Measurements from ENCODE around the gene ST6GALNAC4.

Gene ST6GALNAC4

GRCh38 chr9:127909839-127910273 is 7.0 kb downstream of the ST6GALNAC4 start:
- H3K27ac ChIP-seq (ENCODE audit: low read length) = no peak overlapping the region
- no peaks in the 10 kb centered on the region for H3K9me3 ChIP-seq (ENCODE audit: control insufficient read depth in 2 of 2, low read length in 2 of 2)
- peaks cover 14 to 18% of the 10 kb centered on the region in 2 donors for H3K36me3 ChIP-seq (ENCODE audit: control insufficient read depth in 2 of 2, insufficient read depth in 2 of 2, low read length in 2 of 2)
- H3K4me3 ChIP-seq (ENCODE audit: low read length in 2 of 2) = no peak overlapping the region
- no peak overlapping the region for H3K9ac ChIP-seq (ENCODE audit: low read length in 2 of 2)
- peaks cover 17% of the 10 kb centered on the region for H3K4me1 ChIP-seq (ENCODE audit: control insufficient read depth, insufficient read depth, low read length)
- H3K27me3 ChIP-seq (ENCODE audit: control insufficient read depth in 1 of 2, insufficient read depth in 2 of 2, low read length in 2 of 2) = no peaks in the 10 kb centered on the region

GRCh38 chr9:127908660-127908926 is 8.2 kb downstream of the ST6GALNAC4 start:
- H3K9me3 ChIP-seq (ENCODE audit: control insufficient read depth in 2 of 2, low read length in 2 of 2) = no peaks in the 10 kb centered on the region
- H3K9ac ChIP-seq (ENCODE audit: low read length in 2 of 2) = no peak overlapping the region
- no peak overlapping the region for H3K4me3 ChIP-seq (ENCODE audit: low read length in 2 of 2)
- H3K27me3 ChIP-seq (ENCODE audit: control insufficient read depth in 1 of 2, insufficient read depth in 2 of 2, low read length in 2 of 2) = no peaks in the 10 kb centered on the region
- peaks cover 14 to 18% of the 10 kb centered on the region in 2 donors for H3K36me3 ChIP-seq (ENCODE audit: control insufficient read depth in 2 of 2, insufficient read depth in 2 of 2, low read length in 2 of 2)
- peaks cover 27% of the 10 kb centered on the region for H3K4me1 ChIP-seq (ENCODE audit: control insufficient read depth, insufficient read depth, low read length)
- no peak overlapping the region for H3K27ac ChIP-seq (ENCODE audit: low read length)

- Histone ChIP-seq H3K9ac (ENCODE audit: low read length in 2 of 2) (no peak overlapping the region), H3K9me3 (ENCODE audit: control insufficient read depth in 2 of 2, low read length in 2 of 2) (no peaks in the 10 kb centered on the region), H3K27ac (ENCODE audit: low read length) (no peak overlapping the region), H3K27me3 (ENCODE audit: control insufficient read depth in 1 of 2, insufficient read depth in 2 of 2, low read length in 2 of 2) (no peaks in the 10 kb centered on the region), H3K36me3 (ENCODE audit: control insufficient read depth in 2 of 2, insufficient read depth in 2 of 2, low read length in 2 of 2) (peaks cover 14 to 18% of the 10 kb centered on the region in 2 donors), H3K4me3 (ENCODE audit: low read length in 2 of 2) (no peak overlapping the region), H3K4me1 (ENCODE audit: control insufficient read depth, insufficient read depth, low read length) (peaks cover 31% of the 10 kb centered on the region)
Measured at GRCh38 chr9:127907867-127908659, 8.8 kb downstream of the ST6GALNAC4 start.

GRCh38 chr9:127905788-127906191 is 11.1 kb downstream of the ST6GALNAC4 start:
- H3K36me3 ChIP-seq (ENCODE audit: control insufficient read depth in 2 of 2, insufficient read depth in 2 of 2, low read length in 2 of 2) = peaks cover 2 to 11% of the 10 kb centered on the region in 2 donors
- H3K27ac ChIP-seq (ENCODE audit: low read length) = no peak overlapping the region
- no peaks in the 10 kb centered on the region for H3K27me3 ChIP-seq (ENCODE audit: control insufficient read depth in 1 of 2, insufficient read depth in 2 of 2, low read length in 2 of 2)
- no peak overlapping the region for H3K4me3 ChIP-seq (ENCODE audit: low read length in 2 of 2)
- H3K4me1 ChIP-seq (ENCODE audit: control insufficient read depth, insufficient read depth, low read length) = peaks cover 31% of the 10 kb centered on the region
- H3K9ac ChIP-seq (ENCODE audit: low read length in 2 of 2) = no peak overlapping the region
- H3K9me3 ChIP-seq (ENCODE audit: control insufficient read depth in 2 of 2, low read length in 2 of 2) = no peaks in the 10 kb centered on the region

GRCh38 chr9:127905004-127905728 is 11.7 kb downstream of the ST6GALNAC4 start:
- Histone ChIP-seq H3K9ac (ENCODE audit: low read length in 2 of 2) (peak overlapping the region; percentile 29 to 38), H3K4me1 (ENCODE audit: control insufficient read depth, insufficient read depth, low read length) (peaks cover 35% of the 10 kb centered on the region), H3K27ac (ENCODE audit: low read length) (peak overlapping the region; percentile 62), H3K36me3 (ENCODE audit: control insufficient read depth in 2 of 2, insufficient read depth in 2 of 2, low read length in 2 of 2) (peaks cover 0 to 10% of the 10 kb centered on the region in 2 donors), H3K27me3 (ENCODE audit: control insufficient read depth in 1 of 2, insufficient read depth in 2 of 2, low read length in 2 of 2) (no peaks in the 10 kb centered on the region), H3K9me3 (ENCODE audit: control insufficient read depth in 2 of 2, low read length in 2 of 2) (no peaks in the 10 kb centered on the region), H3K4me3 (ENCODE audit: low read length in 2 of 2) (peak overlapping the region in 1 of 2 donors; percentile 15)

GRCh38 chr9:127904561-127905003 is 12.3 kb downstream of the ST6GALNAC4 start:
- Histone ChIP-seq H3K4me1 (ENCODE audit: control insufficient read depth, insufficient read depth, low read length) (peaks cover 41% of the 10 kb centered on the region), H3K27ac (ENCODE audit: low read length) (peak overlapping the region; percentile 62), H3K9me3 (ENCODE audit: control insufficient read depth in 2 of 2, low read length in 2 of 2) (no peaks in the 10 kb centered on the region), H3K4me3 (ENCODE audit: low read length in 2 of 2) (peak overlapping the region in 1 of 2 donors; percentile 15), H3K27me3 (ENCODE audit: control insufficient read depth in 1 of 2, insufficient read depth in 2 of 2, low read length in 2 of 2) (no peaks in the 10 kb centered on the region), H3K9ac (ENCODE audit: low read length in 2 of 2) (peak overlapping the region; percentile 29 to 38), H3K36me3 (ENCODE audit: control insufficient read depth in 2 of 2, insufficient read depth in 2 of 2, low read length in 2 of 2) (peaks cover 0 to 7% of the 10 kb centered on the region in 2 donors)

GRCh38 chr9:127903557-127904475 is 13.0 kb downstream of the ST6GALNAC4 start:
- Histone ChIP-seq H3K9me3 (ENCODE audit: control insufficient read depth in 2 of 2, low read length in 2 of 2) (no peaks in the 10 kb centered on the region), H3K36me3 (ENCODE audit: control insufficient read depth in 2 of 2, insufficient read depth in 2 of 2, low read length in 2 of 2) (peaks cover 0 to 7% of the 10 kb centered on the region in 2 donors), H3K27ac (ENCODE audit: low read length) (peak overlapping the region; percentile 62), H3K27me3 (ENCODE audit: control insufficient read depth in 1 of 2, insufficient read depth in 2 of 2, low read length in 2 of 2) (no peaks in the 10 kb centered on the region), H3K9ac (ENCODE audit: low read length in 2 of 2) (peak overlapping the region in 1 of 2 donors; percentile 33), H3K4me3 (ENCODE audit: low read length in 2 of 2) (no peak overlapping the region), H3K4me1 (ENCODE audit: control insufficient read depth, insufficient read depth, low read length) (peaks cover 41% of the 10 kb centered on the region)

GRCh38 chr9:127899128-127899943 is 17.5 kb downstream of the ST6GALNAC4 start, which contains the start of gene ST6GALNAC6:
Gene ST6GALNAC6 (minus strand): TSS chr9:127899603. CDS start chr9:127897981, 1,622 bp downstream.
- H3K4me1 ChIP-seq (ENCODE audit: control insufficient read depth, insufficient read depth, low read length) = peaks cover 48% of the 10 kb centered on the region
- peak within 1 kb of the TSS; percentile 73 to 86 for H3K9ac ChIP-seq (ENCODE audit: low read length in 2 of 2)

GRCh38 chr9:127898433-127899127 is 18.3 kb downstream of the ST6GALNAC4 start:
- Histone ChIP-seq H3K4me1 (ENCODE audit: control insufficient read depth, insufficient read depth, low read length) (peaks cover 40% of the 10 kb centered on the region), H3K36me3 (ENCODE audit: control insufficient read depth in 2 of 2, insufficient read depth in 2 of 2, low read length in 2 of 2) (peaks cover 24 to 28% of the 10 kb centered on the region in 2 donors), H3K27me3 (ENCODE audit: control insufficient read depth in 1 of 2, insufficient read depth in 2 of 2, low read length in 2 of 2) (no peaks in the 10 kb centered on the region), H3K27ac (ENCODE audit: low read length) (peak overlapping the region; percentile 84), H3K9me3 (ENCODE audit: control insufficient read depth in 2 of 2, low read length in 2 of 2) (no peaks in the 10 kb centered on the region), H3K4me3 (ENCODE audit: low read length in 2 of 2) (peak overlapping the region; percentile 72 to 85), H3K9ac (ENCODE audit: low read length in 2 of 2) (peak overlapping the region; percentile 73 to 86)

More at GRCh38 chr9:127899128-127899943, 17.5 kb downstream of the ST6GALNAC4 start, which contains the start of gene ST6GALNAC6:
- peak within 1 kb of the TSS; percentile 84 for H3K27ac ChIP-seq (ENCODE audit: low read length)
- peaks cover 17 to 21% of the 10 kb centered on the region in 2 donors for H3K36me3 ChIP-seq (ENCODE audit: control insufficient read depth in 2 of 2, insufficient read depth in 2 of 2, low read length in 2 of 2)
- no peaks in the 10 kb centered on the region for H3K9me3 ChIP-seq (ENCODE audit: control insufficient read depth in 2 of 2, low read length in 2 of 2)
- peak within 1 kb of the TSS; percentile 82 to 85 for H3K4me3 ChIP-seq (ENCODE audit: low read length in 2 of 2)
- no peaks in the 10 kb centered on the region for H3K27me3 ChIP-seq (ENCODE audit: control insufficient read depth in 1 of 2, insufficient read depth in 2 of 2, low read length in 2 of 2)

Data from stomach smooth muscle (tissue), 2 donors.